HepG2 (cell line): Measurements from ENCODE around the gene GLRX5. TPM values are rescaled to one million over a fixed set of nuclear protein-coding genes. Genes with fewer than 3 reads are reported as not detected.

Experiments used
- ATF3 ChIP-seq: sonication (generic); formaldehyde crosslinking; IDR thresholded peaks from 2 replicates; pipeline ENCODE4 v1.4.0; 2020; ENCODE audit warnings: missing genetic modification reagents
- SP140L ChIP-seq: sonication (generic); formaldehyde crosslinking; IDR thresholded peaks from 2 replicates; pipeline ENCODE4 v1.4.0; 2020; ENCODE audit warnings: missing genetic modification reagents, borderline replicate concordance
- TP53 ChIP-seq: sonication (generic); formaldehyde crosslinking; conservative IDR thresholded peaks from 2 replicates; pipeline ENCODE4 v1.4.0; 2020; ENCODE audit warnings: missing genetic modification reagents
- ZBTB40 ChIP-seq, 2 experiments: fragments of 450-650 bp in 1 of 2; sonication (generic) in 1 of 2; formaldehyde crosslinking in 1 of 2; IDR thresholded peaks; 2 replicates each; pipeline versions ENCODE4 v1.6.1 to v1.8.0; 2016 to 2022; ENCODE audit warnings: antibody characterized with exemption in 1 of 2, mild to moderate bottlenecking in 1 of 2, missing genetic modification reagents in 1 of 2
- ZNF281 ChIP-seq: sonication (generic); formaldehyde crosslinking; IDR thresholded peaks from 2 replicates; pipeline ENCODE4 v1.4.0; 2020; ENCODE audit warnings: missing genetic modification reagents, borderline replicate concordance
- ZNF331 ChIP-seq: sonication (generic); formaldehyde crosslinking; IDR thresholded peaks from 2 replicates; pipeline ENCODE4 v1.4.0; 2020; ENCODE audit warnings: missing genetic modification reagents
- ZNF333 ChIP-seq: sonication (generic); formaldehyde crosslinking; IDR thresholded peaks from 2 replicates; pipeline ENCODE4 v1.4.0; 2020; ENCODE audit warnings: mild to moderate bottlenecking, missing genetic modification reagents, borderline replicate concordance
- ZNF788 ChIP-seq: sonication (generic); formaldehyde crosslinking; IDR thresholded peaks from 2 replicates; pipeline ENCODE4 v1.5.0; 2020; ENCODE audit warnings: mild to moderate bottlenecking, missing genetic modification reagents, borderline replicate concordance
- ZNF850 ChIP-seq: sonication (generic); formaldehyde crosslinking; conservative IDR thresholded peaks from 2 replicates; pipeline ENCODE4 v1.9.0; 2021; ENCODE audit warnings: mild to moderate bottlenecking, missing genetic modification reagents
- polyA plus RNA-seq, 8 experiments: library from polyadenylated mRNA; depleted of rRNA in 3 of 8; stranded (reverse) in 7 of 8; unstranded in 1 of 8; fragments of >200 nt; fragmentation: Illumina TruSeq in 4 of 8; extraction: Trizol in 4 of 8; gene quantifications; 2 replicates each; pipeline versions ENCODE4 v1.2.1 to v1.2.3, GENCODE V29; 2011 to 2016; ENCODE audit warnings: low read depth in 4 of 8, missing spikeins in 1 of 8, mixed read lengths in 1 of 8; ENCODE audit not compliant: insufficient read depth in 1 of 8
- total RNA-seq, 5 experiments: library from RNA; depleted of rRNA; stranded (reverse); fragments of >200 nt; fragmentation: Illumina TruSeq; extraction: Trizol; gene quantifications; 2 replicates each; pipeline ENCODE4 v1.2.3, GENCODE V29; 2016; ENCODE audit warnings: low read depth in 1 of 5
- TF ChIP-seq, protein P1 (sequence below): sonication (generic); formaldehyde crosslinking; IDR thresholded peaks from 2 replicates; pipeline ENCODE4 v1.8.0; 2022; ENCODE audit warnings: mild to moderate bottlenecking, missing genetic modification reagents
- TF ChIP-seq, protein P2 (sequence below): sonication (generic); formaldehyde crosslinking; IDR thresholded peaks from 2 replicates; pipeline ENCODE4 v1.4.0; 2020; ENCODE audit warnings: mild to moderate bottlenecking, missing genetic modification reagents

The GLRX5 gene
- total and polyA plus RNA-seq, 2 of the 13 experiments (the other 11 are each of a cell fraction or from before 2014, with no cell fraction given) = 122 to 146 TPM

DNA sequence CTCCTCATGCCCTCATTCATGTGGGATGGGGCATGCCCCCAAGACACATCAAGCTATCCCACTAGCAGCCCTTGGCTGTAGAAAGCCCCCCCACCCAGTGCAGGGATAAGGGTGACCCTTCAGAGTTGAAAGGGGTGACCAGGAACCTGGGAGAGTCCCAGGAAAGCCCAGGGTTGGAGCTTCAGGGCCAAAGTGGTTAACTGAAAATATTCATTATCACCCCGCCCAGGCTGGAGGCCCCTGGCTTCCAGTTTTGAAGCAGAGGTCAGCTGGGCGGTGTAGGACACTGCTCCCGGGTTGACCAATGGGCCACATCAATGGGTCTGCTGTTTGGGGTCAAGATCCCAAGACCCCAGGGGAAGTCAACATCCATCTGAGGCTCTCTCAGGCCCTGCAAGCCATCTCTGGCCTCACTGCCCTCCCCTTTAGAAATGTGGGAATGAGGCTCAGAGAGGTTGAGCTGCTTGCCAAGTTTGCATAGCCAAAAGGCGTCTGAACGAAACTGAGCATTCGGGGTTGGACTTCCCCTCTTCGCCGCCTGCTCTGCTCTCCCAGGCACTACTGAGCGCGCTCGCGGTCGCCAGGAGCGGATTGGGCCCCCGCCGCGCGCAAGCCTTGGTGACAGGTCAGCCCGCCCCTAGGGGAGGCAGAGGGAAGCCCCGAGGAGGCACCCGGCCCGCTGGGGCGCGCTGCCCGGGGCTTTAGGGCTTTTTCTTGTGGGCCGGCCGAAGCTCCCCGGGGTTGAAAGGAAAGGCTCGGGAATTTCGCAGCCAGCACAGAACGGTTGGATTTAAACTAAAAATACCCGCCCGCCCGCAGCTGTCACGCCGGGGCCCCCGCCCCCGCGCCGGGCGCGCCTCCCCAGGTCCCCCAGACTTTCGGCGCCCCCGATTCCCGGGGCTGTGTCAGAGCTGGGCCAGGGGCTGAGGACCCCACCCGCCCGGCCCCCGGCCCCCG is 19.0 kb upstream of the GLRX5 start (continued):
- TF ChIP-seq, protein P1, sequence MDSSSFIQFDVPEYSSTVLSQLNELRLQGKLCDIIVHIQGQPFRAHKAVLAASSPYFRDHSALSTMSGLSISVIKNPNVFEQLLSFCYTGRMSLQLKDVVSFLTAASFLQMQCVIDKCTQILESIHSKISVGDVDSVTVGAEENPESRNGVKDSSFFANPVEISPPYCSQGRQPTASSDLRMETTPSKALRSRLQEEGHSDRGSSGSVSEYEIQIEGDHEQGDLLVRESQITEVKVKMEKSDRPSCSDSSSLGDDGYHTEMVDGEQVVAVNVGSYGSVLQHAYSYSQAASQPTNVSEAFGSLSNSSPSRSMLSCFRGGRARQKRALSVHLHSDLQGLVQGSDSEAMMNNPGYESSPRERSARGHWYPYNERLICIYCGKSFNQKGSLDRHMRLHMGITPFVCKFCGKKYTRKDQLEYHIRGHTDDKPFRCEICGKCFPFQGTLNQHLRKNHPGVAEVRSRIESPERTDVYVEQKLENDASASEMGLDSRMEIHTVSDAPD (CRISPR knock-in tag) = 0 out of 2 replicates have a peak, but pooled peaks have one; percentile 28
- 0 out of 2 replicates have a peak, but pooled peaks have one; percentile 16 for TF ChIP-seq ZNF331 (CRISPR knock-in tag)
- no peak for TF ChIP-seq ZBTB40 (IDR thresholded peaks at IDR 0.05)
- no peak for TF ChIP-seq ZBTB40 (CRISPR knock-in tag; IDR thresholded peaks at IDR 0.05)
- no peak for TF ChIP-seq ZNF850 (CRISPR knock-in tag)
- TF ChIP-seq ZNF333 (CRISPR knock-in tag) = no peak
- no peak for TF ChIP-seq TP53
- no peak for TF ChIP-seq ATF3
- no peak for TF ChIP-seq ZNF281 (CRISPR knock-in tag)
- TF ChIP-seq SP140L = no peak
- TF ChIP-seq, protein P2, sequence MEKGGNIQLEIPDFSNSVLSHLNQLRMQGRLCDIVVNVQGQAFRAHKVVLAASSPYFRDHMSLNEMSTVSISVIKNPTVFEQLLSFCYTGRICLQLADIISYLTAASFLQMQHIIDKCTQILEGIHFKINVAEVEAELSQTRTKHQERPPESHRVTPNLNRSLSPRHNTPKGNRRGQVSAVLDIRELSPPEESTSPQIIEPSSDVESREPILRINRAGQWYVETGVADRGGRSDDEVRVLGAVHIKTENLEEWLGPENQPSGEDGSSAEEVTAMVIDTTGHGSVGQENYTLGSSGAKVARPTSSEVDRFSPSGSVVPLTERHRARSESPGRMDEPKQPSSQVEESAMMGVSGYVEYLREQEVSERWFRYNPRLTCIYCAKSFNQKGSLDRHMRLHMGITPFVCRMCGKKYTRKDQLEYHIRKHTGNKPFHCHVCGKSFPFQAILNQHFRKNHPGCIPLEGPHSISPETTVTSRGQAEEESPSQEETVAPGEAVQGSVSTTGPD (CRISPR knock-in tag) = no peak
- no peak for TF ChIP-seq ZNF788 (CRISPR knock-in tag)
